ENCODE measurements around the gene GSX2. TPM values are rescaled to one million over a fixed set of nuclear protein-coding genes. Genes with fewer than 3 reads are reported as not detected.
A peak's percentile ranks its signal among the peaks of the same experiment; 100 is the strongest.

The GSX2 gene
- total RNA-seq, 1 experiment from 2014 or later: not detected

DNA sequence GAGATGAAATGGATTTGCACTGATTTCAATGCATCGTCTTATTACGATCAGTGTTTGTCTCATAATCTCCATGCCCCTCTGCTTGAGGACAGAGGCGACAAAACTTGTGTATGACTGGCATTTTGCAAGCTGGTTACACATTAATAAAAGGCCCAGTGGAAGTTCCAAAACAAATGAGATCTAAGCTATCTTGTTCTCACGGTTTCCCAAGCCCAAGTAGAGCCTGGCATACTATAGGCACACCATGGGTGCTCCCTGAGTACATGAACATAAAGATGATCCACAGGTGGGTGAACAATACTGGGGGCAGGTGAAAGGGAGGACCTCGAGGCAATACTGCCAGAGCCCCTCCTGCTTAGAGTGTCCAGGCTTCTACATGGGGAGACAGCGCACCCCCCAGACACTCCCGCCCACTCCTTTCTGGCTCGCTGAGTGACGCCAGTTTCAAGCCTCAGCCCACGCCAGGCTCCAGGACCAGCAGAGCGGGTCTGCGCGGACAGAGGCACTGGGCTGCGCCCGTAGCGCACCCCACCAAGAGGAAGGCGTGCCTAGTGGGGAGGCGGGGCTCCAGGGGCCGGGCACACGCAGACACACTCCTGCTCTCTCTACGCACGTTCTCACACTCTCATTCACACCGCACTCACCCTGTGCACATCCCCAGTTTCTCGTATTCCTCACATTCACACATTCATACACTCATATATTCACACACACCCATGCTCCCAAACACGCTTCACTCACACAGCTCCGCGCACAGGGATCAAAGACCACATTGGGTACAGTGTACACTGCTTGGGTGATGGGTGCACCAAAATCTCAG, 8.9 kb upstream of the GSX2 start:
- no peak overlapping the region for H3K27ac ChIP-seq
- peak overlapping the region; percentile 46 for H3K4me3 ChIP-seq
- no peak for DNase-seq (ENCODE audit: low read depth in 1 of 2, low spot score in 2 of 2)
- H3K4me1 ChIP-seq (replicated peaks): peaks cover 14% of the 10 kb centered on the region
- H3K9me3 ChIP-seq (replicated peaks): no peaks in the 10 kb centered on the region
- H3K36me3 ChIP-seq: no peaks in the 10 kb centered on the region
- H3K27me3 ChIP-seq (replicated peaks): no peaks in the 10 kb centered on the region

DNA sequence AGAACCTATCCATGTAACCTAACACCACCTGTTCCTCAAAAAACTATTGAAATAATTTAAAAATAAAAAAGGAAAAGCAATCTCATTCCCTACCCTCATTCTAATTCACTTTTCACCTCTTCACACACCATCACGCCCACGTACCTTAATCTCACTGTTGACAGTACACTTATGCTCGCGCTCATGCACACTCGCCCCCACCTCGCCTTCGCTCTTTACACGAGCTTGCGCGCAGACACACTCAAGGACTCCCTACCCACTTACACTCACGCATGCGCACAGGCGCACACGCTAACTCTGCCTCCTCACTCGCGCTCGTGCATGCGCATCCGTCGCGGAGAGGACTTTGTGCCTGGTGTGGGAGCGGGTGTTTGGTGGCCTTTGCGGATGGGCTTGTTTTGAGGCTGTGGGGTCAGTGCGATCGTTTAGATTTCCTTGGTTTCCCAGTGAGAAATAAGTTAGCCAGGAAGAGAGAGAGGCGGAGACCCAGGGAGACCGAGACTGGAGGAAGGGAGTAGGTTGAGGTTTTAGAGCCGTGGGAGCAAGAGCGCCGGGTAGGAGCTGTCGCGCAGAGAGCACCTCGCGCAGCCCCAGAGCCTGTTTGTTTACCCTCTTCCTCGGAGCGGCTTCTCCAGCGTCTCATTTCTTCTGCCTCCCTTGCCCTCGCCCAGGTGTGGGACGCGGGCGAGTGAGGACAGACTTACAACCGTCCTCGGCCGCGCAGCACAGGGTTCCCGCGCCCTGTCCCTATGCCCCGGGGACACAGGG, 8.1 kb upstream of the GSX2 start:
- H3K27me3 ChIP-seq (replicated peaks): no peaks in the 10 kb centered on the region
- peaks cover 14% of the 10 kb centered on the region for H3K4me1 ChIP-seq (replicated peaks)
- peak; percentile 79 to 84 for DNase-seq (ENCODE audit: low read depth in 1 of 2, low spot score in 2 of 2)
- H3K36me3 ChIP-seq: no peaks in the 10 kb centered on the region
- H3K27ac ChIP-seq: no peak overlapping the region
- peak overlapping the region; percentile 46 for H3K4me3 ChIP-seq
- no peaks in the 10 kb centered on the region for H3K9me3 ChIP-seq (replicated peaks)

DNA sequence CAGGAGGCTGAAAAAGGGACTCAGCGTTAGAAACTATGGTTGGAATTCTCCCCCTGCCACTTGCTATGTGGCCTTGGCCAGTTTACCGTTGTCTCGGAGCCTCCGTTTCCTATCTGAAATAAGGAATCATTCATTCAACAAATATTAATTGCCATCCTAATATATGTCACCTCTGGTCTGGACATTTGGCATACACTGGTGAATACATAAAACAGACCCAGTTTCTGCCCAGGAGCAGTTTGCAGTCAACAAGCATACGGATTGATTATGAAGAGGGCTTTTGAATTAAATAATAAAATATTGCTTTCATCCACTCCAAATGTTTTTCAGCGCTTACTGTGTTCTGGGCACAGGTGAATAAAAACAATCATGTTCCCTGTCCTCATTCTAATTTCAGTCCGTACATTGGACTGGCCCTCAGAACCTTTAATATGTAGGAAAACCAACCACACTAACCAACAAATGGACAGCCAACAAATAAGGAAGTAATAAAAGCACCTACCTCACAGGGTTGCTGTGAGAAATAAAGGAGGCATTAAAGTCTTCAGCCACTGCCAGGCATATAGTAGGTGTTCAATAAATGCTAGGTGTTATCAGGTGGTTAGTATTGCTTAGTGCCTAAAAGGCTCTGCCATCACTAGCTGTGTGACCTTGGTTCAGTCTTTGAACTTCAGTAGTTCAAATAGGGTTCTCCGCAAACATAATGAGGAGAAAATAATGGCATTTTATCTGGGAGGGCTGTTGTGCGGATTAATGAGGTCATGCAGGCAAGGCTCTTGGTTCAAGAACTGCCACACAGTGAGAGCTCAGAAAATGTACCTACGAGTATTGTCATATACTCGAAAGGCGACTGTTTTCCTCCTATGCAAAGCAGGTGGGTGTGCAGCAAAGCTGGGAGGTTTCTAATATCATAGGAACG, 7.3 kb upstream of the GSX2 start:
- H3K4me1 ChIP-seq (replicated peaks): peaks cover 14% of the 10 kb centered on the region
- 0 out of 2 replicates have a peak, but pooled peaks cover under 1% of the 10 kb centered on the region for H3K27me3 ChIP-seq (replicated peaks)
- no peaks in the 10 kb centered on the region for H3K36me3 ChIP-seq
- no peak overlapping the region for H3K27ac ChIP-seq
- H3K9me3 ChIP-seq (replicated peaks): no peaks in the 10 kb centered on the region
- peak overlapping the region; percentile 46 for H3K4me3 ChIP-seq
- DNase-seq (ENCODE audit: low read depth in 1 of 2, low spot score in 2 of 2): no peak

DNA sequence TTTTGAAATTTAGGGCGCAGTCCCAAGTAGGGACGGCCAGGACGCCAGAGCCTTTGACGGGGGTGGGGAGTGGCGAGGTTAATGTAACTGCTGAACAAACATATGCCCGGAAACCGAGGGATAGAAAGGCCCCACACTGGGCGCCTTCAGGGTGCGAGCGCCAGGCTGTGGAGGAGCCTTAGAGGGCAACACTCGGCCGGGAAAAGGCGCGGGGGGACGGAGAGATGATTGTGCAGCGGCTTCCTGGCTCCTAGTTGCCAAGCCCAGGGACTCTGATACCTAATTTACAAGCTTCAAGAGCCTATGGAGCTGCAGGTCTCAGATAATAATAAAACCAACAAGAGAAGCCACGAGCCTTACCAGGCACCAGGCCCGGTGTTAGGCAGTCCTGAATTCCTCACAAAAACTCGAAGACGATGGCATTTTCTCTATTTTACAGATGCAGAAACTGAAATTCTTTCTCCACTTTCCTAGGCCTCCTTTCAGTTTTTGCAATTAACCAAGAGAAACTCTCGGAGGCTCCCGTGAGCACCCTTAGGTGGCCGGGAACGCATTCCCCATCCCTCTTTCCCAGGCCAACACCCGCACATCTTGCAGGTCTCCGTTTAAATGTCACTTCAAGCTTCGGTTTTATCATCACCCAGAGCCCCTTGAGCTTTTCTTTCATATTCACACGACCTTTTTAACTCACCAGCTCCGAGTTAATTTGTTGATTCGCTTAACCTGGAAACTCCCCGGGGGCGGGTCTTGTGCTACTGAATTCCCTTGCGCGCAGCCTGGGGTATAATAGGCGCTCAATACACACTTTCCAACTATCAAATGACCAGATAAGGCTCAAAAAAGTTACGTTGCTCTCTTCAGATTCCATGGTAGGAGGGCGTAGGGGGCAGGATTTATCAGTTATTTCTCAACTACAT, 6.4 kb upstream of the GSX2 start:
- DNase-seq (ENCODE audit: low read depth in 1 of 2, low spot score in 2 of 2): no peak
- Histone ChIP-seq H3K27ac (no peak overlapping the region), H3K4me3 (no peak overlapping the region), H3K36me3 (no peaks in the 10 kb centered on the region), H3K27me3 (replicated peaks) (0 out of 2 replicates have a peak, but pooled peaks cover 9% of the 10 kb centered on the region), H3K4me1 (replicated peaks) (peaks cover 14% of the 10 kb centered on the region), H3K9me3 (replicated peaks) (no peaks in the 10 kb centered on the region)

DNA sequence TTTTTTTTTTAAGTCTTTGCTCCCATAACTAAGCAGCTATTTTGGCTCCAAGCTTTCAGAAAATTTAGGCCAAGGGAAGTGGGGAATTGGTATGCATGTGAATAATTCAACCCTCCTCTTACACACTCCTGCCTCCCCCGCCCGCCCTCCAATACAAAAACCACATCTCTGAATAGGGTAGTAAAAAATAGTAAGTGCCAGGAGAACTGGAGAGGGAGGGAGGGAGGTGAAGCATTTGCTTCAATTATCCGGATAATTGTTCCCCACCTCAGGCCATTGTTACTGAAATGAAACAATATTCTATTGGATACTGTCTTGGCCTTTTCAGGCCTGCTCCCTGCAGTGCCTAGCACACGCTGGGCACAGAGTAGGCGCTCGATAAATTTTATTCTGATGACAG, 5.5 kb upstream of the GSX2 start:
- peaks cover 14% of the 10 kb centered on the region; the same call in 1 of the 2 replicates for H3K27me3 ChIP-seq (replicated peaks)

DNA sequence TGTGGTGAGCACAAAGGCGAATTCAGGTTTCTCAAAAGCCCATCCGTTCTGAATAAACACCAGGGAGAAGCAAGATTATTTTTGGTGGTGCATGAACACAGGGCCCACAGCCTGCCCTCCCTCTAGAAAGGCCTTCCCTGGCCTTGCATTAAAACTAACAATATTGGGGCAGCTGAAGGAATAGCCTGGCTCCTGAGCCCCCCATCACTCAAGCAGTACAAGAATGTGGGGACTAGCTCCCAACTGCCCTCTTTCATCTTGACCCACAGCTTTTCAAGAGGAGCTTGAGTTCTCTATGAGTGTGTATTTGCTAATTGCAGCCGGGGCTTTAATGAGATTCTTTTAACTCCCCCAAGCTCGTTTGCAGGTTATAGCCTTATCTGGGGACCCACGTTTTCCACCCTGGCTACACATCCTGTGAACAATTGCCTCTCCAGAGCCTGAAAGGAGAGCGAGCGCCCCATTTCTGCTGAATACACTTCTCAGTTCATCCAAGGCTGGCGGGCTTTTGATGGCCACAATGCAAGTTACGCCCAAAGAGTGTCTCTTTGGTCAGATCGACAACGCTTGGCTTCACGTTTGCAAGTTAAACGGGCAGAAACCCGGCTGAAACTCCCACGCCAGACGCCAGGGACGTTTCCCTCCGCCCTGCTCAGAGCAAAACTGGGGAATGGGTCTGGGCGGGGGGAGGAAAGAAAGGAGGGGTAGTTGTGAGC, 4.7 kb upstream of the GSX2 start:
- Histone ChIP-seq H3K9me3 (replicated peaks) (no peaks in the 10 kb centered on the region; the same call in 1 of the 2 replicates), H3K4me1 (replicated peaks) (peaks cover 24% of the 10 kb centered on the region), H3K36me3 (no peaks in the 10 kb centered on the region), H3K27me3 (replicated peaks) (peaks cover 21% of the 10 kb centered on the region), H3K27ac (no peak overlapping the region), H3K4me3 (no peak overlapping the region)
- no peak for DNase-seq (ENCODE audit: low read depth in 1 of 2, low spot score in 2 of 2)

More for the DNA sequence above, 5.5 kb upstream of the GSX2 start:
- Histone ChIP-seq H3K27ac (no peak overlapping the region), H3K4me3 (no peak overlapping the region), H3K4me1 (replicated peaks) (peaks cover 18% of the 10 kb centered on the region), H3K9me3 (replicated peaks) (no peaks in the 10 kb centered on the region; the same call in 1 of the 2 replicates), H3K36me3 (no peaks in the 10 kb centered on the region)
- DNase-seq (ENCODE audit: low read depth in 1 of 2, low spot score in 2 of 2): no peak

DNA sequence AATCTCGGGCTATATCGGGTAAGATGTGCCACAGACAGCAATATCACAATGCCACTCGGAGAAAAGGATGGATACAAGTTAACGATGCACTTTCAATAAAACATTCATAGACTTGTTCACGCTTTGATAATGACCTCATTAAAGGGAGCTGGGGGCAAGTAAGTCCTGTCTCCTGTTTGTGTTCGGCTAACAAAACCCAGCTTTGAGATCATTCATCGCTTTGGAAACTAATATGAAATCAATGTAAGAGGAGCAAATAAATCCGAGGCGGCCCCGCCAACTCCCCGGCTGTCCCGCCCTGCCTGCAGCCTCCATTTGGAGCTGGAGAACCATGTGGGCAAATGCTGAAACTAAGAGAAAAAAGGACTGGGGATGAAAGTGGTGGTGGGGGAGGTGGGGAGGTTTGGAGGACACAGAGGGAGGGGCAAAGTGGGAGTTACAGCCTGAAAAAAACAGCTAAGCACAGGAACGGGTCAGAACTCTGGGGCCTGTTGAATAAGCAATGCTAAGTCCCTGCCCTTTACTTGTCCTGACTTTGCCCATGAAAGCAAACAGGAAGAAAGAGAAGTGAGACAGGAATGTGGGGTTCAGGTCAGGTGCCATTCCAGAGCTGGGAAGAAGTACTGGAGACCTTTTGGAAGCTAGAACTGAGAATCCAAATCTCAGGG, 3.5 kb upstream of the GSX2 start:
- Histone ChIP-seq H3K4me3 (no peak overlapping the region), H3K4me1 (replicated peaks) (peaks cover 26% of the 10 kb centered on the region), H3K36me3 (no peaks in the 10 kb centered on the region), H3K27me3 (replicated peaks) (peaks cover 32% of the 10 kb centered on the region), H3K9me3 (replicated peaks) (no peaks in the 10 kb centered on the region; the same call in 1 of the 2 replicates), H3K27ac (no peak overlapping the region)
- DNase-seq (ENCODE audit: low read depth in 1 of 2, low spot score in 2 of 2): no peak

DNA sequence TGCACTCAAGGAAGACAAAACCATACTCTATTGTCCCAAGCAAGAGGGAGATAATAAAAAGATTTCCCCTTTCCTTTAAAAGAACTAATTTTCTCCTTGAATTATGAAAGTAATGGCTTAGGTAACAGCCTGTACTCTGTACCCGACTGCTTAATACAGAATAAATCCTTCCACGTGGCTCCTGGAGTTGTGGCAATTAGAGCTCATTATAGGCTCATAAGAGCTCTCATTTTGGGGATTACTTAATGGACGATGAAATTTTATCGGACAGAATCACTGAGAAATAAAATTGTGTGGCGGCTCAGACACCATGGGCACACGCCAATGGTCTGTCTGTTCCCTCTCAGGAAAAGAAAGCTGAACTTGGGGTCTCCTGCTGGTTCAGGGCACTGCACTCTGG, 2.8 kb upstream of the GSX2 start:
- H3K27me3 ChIP-seq (replicated peaks): peaks cover 39% of the 10 kb centered on the region
- H3K4me1 ChIP-seq (replicated peaks): peaks cover 21% of the 10 kb centered on the region

DNA sequence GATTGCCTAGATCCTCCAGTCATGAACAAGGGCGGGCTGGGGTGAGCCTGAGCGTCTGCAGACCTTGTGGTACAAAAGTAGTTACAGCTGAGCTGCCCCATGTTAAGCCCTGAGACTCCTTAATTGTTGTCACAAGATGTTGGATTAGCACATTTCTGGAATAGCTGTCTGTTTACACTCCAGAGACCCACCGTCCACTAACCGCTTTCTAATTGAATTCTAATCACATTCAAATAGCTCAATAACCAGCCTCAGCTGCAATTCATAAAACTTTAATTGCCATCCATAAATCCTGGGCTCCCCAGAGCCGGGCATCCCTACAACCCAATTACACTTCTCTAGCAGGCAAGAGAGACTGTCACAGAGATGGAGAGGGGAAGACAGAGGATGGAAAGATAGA, 1.6 kb upstream of the GSX2 start:
- no peak for DNase-seq (ENCODE audit: low read depth in 1 of 2, low spot score in 2 of 2)
- H3K36me3 ChIP-seq: no peaks in the 10 kb centered on the region

More for the DNA sequence above, 2.8 kb upstream of the GSX2 start:
- Histone ChIP-seq H3K4me3 (no peak overlapping the region), H3K9me3 (replicated peaks) (no peaks in the 10 kb centered on the region; the same call in 1 of the 2 replicates), H3K27ac (no peak overlapping the region), H3K36me3 (no peaks in the 10 kb centered on the region)
- DNase-seq (ENCODE audit: low read depth in 1 of 2, low spot score in 2 of 2): no peak

DNA sequence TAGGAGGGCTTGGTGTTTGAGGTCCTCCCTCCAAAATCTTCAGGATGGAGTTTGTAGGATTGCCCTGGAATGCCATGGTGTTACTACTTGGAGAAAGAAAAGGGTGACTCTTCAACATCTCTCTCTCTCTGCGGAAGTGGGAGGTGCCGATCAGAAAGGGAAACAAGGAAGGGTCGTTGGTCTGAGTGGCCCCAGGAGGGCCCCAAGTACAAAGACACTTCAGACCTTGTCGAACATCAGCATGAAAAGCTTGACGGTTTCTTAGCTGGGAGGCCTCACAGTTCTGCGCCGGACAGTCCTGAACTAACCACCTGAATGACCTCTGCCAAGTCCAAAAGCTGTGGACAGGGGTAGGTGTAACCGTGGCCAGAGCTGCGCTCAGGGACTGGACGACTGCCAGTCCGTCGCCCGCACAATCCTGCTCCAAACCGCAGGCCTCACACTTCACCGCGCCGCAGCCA, 646 bp upstream of the GSX2 start:
- Histone ChIP-seq H3K27me3 (replicated peaks) (peaks cover 39% of the 10 kb centered on the region), H3K36me3 (no peaks in the 10 kb centered on the region), H3K4me3 (peak overlapping the region; percentile 31), H3K4me1 (replicated peaks) (peaks cover 17% of the 10 kb centered on the region), H3K27ac (no peak overlapping the region), H3K9me3 (replicated peaks) (no peaks in the 10 kb centered on the region; the same call in 1 of the 2 replicates)
- DNase-seq (ENCODE audit: low read depth in 1 of 2, low spot score in 2 of 2): no peak

More for the DNA sequence above, 1.6 kb upstream of the GSX2 start:
- Histone ChIP-seq H3K9me3 (replicated peaks) (no peaks in the 10 kb centered on the region; the same call in 1 of the 2 replicates), H3K4me3 (no peak overlapping the region), H3K27me3 (replicated peaks) (peaks cover 39% of the 10 kb centered on the region), H3K27ac (no peak overlapping the region), H3K4me1 (replicated peaks) (peaks cover 17% of the 10 kb centered on the region)

DNA sequence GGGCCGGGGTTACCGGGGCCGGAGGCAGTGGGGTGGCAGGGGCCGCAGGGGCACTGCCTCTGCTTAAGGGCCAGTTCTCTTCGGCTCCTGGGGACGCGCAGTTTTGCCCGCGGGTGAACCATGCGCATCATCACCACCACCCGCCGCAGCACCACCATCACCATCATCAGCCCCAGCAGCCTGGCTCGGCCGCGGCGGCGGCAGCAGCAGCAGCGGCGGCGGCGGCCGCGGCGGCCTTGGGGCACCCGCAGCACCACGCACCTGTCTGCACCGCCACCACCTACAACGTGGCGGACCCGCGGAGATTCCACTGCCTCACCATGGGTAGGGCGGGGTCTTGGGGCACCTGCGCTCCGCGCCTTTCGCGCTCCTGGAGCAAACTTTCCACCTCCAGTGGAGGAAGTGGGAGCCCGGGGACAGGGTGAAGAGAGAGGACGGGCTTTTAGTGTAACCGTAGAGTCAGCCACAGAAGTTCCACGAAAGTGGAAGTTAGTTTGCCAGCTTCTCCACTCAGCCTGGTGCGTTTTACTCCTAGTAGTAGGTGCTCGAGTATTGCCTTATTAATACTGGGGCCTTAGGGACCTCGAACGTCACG, 729 bp downstream of the GSX2 start:
- DNase-seq (ENCODE audit: low read depth in 1 of 2, low spot score in 2 of 2): no peak
- no peaks in the 10 kb centered on the region; the same call in 1 of the 2 replicates for H3K9me3 ChIP-seq (replicated peaks)
- H3K27ac ChIP-seq: no peak overlapping the region
- no peaks in the 10 kb centered on the region for H3K36me3 ChIP-seq
- H3K4me1 ChIP-seq (replicated peaks): peaks cover 17% of the 10 kb centered on the region
- peaks cover 39% of the 10 kb centered on the region for H3K27me3 ChIP-seq (replicated peaks)
- peak overlapping the region; percentile 31 for H3K4me3 ChIP-seq
